Mesothelial cell of epicardium (in vitro differentiated cells): ENCODE results near the gene CZIB. TPM values are rescaled to one million over a fixed set of nuclear protein-coding genes. Genes with fewer than 3 reads are reported as not detected.

Source experiments
- DNase-seq, 2 experiments: peaks; one replicate each; pipeline ENCODE4 v3.0.0; 2021; ENCODE audit warnings: low spot score in 2 of 2; ENCODE audit not compliant: unreplicated experiment in 2 of 2
- H3K27ac Mint-ChIP-seq: 2 replicates; pipeline ENCODE4 v1.8.0; 2021; ENCODE audit warnings: mixed read lengths
- H3K27me3 Mint-ChIP-seq: 2 replicates; pipeline ENCODE4 v1.8.0; 2021; ENCODE audit warnings: low read depth, mixed read lengths
- H3K36me3 Mint-ChIP-seq: 2 replicates; pipeline ENCODE4 v1.8.0; 2021; ENCODE audit warnings: mixed read lengths
- H3K4me1 Mint-ChIP-seq: 2 replicates; pipeline ENCODE4 v1.8.0; 2021; ENCODE audit warnings: mixed read lengths
- H3K4me3 Mint-ChIP-seq: 2 replicates; pipeline ENCODE4 v1.8.0; 2021; ENCODE audit warnings: mild to moderate bottlenecking, moderate library complexity, mixed read lengths
- H3K9me3 Mint-ChIP-seq: 2 replicates; pipeline ENCODE4 v1.8.0; 2021; ENCODE audit warnings: mixed read lengths
- total RNA-seq: library from RNA; stranded (reverse); gene quantifications from 3 replicates; pipeline ENCODE4 v1.2.1, GENCODE V29; 2021
- TF ChIP-seq, protein P1 (sequence below): fragments of 200-600 bp; sonication (generic); IDR thresholded peaks from one replicate; pipeline ENCODE4 v1.5.0; 2021; ENCODE audit warnings: antibody characterized with exemption; ENCODE audit not compliant: unreplicated experiment

CZIB gene
- total RNA-seq, 1 donor from 2014 or later, result 61.0 TPM

DNA sequence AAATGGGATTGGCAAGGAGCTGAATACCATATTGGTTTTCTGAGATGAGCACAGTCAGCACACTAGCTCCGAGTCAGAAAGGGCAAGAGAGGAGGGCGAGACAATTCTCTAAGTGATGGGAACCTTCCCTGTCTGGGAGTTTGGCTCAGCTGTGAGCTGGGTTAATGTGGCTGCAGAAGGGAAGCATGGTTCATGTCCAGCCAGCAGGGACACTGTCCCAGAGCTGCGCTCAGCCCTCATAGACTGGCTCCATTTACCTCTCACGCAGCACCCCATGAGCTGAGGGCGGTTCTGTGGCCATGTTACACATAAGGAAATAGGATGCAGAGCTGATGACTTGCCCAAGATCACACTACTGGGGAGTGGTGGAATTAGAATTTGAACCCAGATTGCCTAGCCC, 39.5 kb downstream of the CZIB start:
- no peaks in the 10 kb centered on the region for H3K36me3 Mint-ChIP-seq
- TF ChIP-seq, protein P1, sequence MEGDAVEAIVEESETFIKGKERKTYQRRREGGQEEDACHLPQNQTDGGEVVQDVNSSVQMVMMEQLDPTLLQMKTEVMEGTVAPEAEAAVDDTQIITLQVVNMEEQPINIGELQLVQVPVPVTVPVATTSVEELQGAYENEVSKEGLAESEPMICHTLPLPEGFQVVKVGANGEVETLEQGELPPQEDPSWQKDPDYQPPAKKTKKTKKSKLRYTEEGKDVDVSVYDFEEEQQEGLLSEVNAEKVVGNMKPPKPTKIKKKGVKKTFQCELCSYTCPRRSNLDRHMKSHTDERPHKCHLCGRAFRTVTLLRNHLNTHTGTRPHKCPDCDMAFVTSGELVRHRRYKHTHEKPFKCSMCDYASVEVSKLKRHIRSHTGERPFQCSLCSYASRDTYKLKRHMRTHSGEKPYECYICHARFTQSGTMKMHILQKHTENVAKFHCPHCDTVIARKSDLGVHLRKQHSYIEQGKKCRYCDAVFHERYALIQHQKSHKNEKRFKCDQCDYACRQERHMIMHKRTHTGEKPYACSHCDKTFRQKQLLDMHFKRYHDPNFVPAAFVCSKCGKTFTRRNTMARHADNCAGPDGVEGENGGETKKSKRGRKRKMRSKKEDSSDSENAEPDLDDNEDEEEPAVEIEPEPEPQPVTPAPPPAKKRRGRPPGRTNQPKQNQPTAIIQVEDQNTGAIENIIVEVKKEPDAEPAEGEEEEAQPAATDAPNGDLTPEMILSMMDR, result no peak
- H3K27me3 Mint-ChIP-seq, result peaks cover 13% of the 10 kb centered on the region
- no peaks in the 10 kb centered on the region for H3K4me1 Mint-ChIP-seq
- no peak for DNase-seq
- H3K9me3 Mint-ChIP-seq, result no peaks in the 10 kb centered on the region
- H3K4me3 Mint-ChIP-seq, result no peak overlapping the region
- no peak overlapping the region for H3K27ac Mint-ChIP-seq

DNA sequence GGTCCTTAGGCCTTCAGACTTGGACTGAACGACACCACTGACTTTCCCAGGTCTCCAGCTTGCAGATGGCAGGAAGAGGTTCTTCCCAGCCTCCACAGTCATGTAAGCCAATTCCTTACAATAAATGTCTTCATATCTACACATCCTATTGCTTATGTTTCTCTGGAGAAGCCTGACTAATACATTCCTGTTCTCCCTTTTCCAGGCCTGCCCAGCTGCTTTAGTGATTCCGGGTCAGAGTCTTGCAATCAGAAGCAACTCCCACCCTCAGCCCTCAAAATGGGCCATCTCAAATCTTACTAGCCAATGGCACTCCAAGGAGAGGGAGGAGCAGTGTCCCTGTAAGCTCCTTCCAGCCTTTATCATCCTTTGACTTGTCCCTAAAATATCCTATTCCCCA, 40.2 kb downstream of the CZIB start:
- no peak overlapping the region for H3K27ac Mint-ChIP-seq
- H3K9me3 Mint-ChIP-seq, result no peaks in the 10 kb centered on the region
- peaks cover 21% of the 10 kb centered on the region for H3K27me3 Mint-ChIP-seq
- TF ChIP-seq, protein P1, result no peak
- no peak overlapping the region for H3K4me3 Mint-ChIP-seq
- no peak for DNase-seq
- no peaks in the 10 kb centered on the region for H3K36me3 Mint-ChIP-seq
- no peaks in the 10 kb centered on the region for H3K4me1 Mint-ChIP-seq

DNA sequence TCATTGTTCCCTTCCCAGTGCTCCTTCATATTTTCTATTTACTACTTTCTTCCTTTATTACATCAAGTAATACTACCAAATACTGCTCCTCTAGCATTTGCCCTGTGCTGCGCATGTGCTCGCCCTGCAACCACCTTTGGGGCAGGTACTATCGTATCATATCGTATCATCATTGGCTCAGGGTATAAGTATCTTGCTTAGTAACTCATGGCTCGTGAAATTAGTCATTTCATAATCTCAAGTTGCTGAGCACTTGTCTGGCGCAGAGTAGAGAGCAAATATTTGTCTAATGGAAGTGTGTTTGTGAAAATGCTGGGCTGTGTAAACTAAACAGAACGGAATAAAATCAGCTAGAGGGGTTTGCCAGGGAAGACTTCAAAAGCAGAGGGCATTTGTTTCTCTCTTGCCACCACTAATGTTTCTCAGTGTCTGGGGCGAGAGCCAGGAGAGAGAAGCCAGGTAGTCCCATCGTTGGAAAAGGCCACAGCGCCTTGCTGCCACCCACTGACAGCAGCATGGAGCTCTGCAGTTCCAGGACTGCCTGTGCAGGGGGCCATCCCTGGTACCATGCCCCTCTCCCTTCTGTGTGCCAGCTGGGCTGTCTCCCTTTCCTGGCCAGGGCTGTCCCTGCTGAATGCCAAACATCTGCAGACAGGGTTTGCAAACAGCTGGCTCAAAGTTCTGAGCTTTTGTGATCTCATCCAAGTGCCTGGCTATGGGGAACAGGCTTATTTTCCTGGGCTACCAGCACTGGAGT, 43.8 kb downstream of the CZIB start:
- H3K4me1 Mint-ChIP-seq, result peaks cover 4% of the 10 kb centered on the region
- no peaks in the 10 kb centered on the region for H3K9me3 Mint-ChIP-seq
- H3K36me3 Mint-ChIP-seq, result no peaks in the 10 kb centered on the region
- TF ChIP-seq, protein P1, result no peak
- H3K27me3 Mint-ChIP-seq, result peaks cover 28% of the 10 kb centered on the region
- DNase-seq, result no peak
- no peak overlapping the region for H3K4me3 Mint-ChIP-seq
- no peak overlapping the region for H3K27ac Mint-ChIP-seq

DNA sequence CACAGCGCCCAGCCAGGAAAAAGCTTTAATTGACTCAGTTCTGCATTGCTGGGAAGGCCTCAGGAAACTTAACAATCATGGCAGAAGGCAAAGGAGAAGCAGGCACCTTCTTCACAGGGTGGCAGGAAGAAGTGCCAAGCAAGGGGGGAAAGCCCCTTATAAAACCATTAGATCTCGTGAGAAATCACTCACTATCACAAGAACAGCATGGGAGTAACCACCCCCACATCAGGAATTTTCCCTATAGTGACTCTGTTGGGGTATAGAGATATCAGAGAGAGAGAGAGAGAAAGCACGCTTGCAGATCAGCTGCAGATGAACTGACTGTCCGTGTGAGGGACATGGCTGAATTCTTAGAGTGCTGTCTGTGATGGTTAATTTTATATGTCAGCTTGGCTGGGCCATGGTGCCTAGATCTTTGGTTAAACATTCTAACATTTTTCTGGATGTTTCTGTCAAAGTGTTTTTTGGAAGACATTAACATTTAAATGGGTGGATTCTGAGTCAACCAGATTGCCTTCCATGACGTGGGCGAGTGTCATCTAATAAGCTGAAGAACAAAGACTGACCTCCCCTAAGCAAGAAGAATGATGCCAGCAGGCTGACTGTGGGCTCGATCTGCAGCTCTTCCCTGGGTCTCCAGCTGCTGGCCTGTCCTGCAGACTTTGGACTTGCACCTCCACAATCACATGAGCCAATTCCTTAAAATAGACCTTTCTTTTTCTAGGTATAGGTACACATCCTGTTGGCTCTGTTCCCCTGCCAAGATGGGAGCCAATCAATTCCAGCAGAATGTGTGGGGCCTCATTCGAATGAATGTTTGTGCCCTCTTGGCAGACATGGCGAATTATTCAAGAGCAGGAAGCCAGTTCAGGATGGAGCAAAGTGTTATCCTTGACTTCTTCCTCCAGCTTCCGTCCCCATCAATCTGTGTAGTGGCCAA, 45.2 kb downstream of the CZIB start:
- no peak overlapping the region for H3K27ac Mint-ChIP-seq
- TF ChIP-seq, protein P1, result no peak
- no peak overlapping the region for H3K4me3 Mint-ChIP-seq
- no peaks in the 10 kb centered on the region for H3K9me3 Mint-ChIP-seq
- H3K4me1 Mint-ChIP-seq, result peaks cover 4% of the 10 kb centered on the region
- H3K36me3 Mint-ChIP-seq, result no peaks in the 10 kb centered on the region
- H3K27me3 Mint-ChIP-seq, result peaks cover 26% of the 10 kb centered on the region
- no peak for DNase-seq

DNA sequence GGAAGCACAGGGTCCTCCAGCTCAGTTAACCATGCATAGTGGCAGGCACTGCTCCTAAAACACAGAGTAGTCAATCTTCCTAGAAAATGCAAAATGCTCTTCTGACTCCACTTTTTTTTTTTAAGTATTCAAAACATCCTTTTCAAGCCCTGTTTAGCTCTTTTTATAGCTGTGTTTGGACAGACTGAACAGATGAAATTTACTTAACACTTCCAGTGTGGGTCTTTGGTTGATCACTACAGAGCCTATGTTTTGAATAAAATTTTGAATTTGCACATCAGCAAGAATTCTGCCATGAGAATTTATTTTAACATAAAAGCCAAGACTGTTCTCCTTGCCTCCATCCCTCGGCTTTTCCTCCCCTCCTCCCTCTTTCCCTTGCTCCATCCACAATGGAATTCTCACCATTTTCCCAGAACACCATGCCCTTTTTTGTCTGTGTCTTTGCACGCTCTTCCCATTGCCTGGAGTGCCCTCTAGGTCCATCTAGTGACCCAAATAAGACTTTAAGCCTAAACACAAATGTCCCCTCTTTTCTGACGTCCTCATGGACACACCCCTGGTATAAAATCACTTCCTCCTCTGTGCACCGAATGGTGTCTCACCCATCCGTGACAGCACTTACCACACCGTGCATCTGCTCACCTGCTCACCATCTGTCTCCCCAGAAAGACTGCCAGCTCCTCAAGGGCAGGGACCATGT, 47.9 kb downstream of the CZIB start:
- Mint-ChIP-seq H3K4me1 (peaks cover 4% of the 10 kb centered on the region), H3K27ac (no peak overlapping the region), H3K36me3 (no peaks in the 10 kb centered on the region), H3K27me3 (peaks cover 17% of the 10 kb centered on the region), H3K4me3 (no peak overlapping the region), H3K9me3 (no peaks in the 10 kb centered on the region)
- DNase-seq, result no peak
- TF ChIP-seq, protein P1, result no peak
